ENCODE data around the gene GPR42.
"Not testable (repeated sequence)": the region's sequence is repeated elsewhere in the genome, so short reads cannot be mapped to it uniquely, and the experiment has no call there.

Gene GPR42

DNA sequence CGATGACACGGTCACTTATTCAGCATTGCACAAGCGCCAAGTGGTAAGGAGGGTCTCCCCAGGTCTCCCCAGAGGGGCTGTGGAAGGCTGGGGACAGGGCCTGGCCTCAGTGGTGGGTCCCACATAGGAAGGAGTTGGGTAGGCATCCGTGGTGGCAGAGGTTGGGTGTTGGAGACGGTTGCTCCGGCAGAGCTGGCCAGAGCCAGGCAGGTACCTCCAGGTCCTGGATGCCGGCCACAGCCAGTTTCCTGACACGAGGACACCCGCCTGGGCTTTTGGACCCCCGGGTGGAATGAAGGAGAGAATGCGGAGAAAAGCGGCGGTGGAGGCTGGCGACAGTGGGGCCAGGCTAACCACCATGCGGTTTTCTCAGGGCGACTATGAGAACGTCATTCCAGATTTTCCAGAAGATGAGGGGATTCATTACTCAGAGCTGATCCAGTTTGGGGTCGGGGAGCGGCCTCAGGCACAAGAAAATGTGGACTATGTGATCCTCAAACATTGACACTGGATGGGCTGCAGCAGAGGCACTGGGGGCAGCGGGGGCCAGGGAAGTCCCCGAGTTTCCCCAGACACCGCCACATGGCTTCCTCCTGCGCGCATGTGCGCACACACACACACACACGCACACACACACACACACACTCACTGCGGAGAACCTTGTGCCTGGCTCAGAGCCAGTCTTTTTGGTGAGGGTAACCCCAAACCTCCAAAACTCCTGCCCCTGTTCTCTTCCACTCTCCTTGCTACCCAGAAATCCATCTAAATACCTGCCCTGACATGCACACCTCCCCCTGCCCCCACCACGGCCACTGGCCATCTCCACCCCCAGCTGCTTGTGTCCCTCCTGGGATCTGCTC lies 24.4 kb upstream of the GPR42 start:
- in situ Hi-C loops (cut with MboI; ENCODE audit: low sequenced_read_pairs) = no loop called here

DNA sequence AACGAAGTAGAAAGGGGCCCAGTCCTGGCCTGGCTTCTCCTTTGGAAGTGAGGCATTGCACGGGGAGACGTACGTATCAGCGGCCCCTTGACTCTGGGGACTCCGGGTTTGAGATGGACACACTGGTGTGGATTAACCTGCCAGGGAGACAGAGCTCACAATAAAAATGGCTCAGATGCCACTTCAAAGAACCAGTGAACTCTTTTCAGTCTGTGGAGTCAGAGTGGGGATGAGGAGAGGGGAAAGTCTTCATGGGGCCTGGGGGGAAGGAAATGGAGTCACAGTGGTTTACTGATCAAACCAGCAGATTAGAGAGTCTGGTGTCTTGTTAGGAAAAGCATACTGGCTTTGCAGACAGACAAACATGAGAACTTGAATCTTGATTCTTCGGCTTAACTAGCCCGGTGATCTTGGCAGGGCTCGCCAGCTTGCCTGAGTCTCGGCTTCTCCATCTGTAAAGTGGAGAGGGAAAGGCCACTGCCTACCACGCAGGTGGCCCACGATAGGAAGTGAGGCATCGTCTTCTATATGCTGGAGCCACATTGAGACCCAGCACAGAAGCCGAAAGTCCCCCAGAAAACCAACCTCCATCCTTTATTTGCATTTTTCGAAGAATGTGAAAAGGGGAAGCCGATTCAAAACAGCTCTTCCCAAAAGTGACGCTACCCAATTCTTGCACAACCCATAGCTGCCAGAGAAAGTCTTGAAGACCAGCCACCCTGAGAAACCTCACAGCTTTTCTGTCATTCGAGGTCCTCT lies 23.5 kb upstream of the GPR42 start, which contains the start of gene FFAR1:
TSS of gene FFAR1 (plus strand) at position 732 of the 759 bp plus-strand sequence. CDS start 3,650 bp downstream, outside the sequence.
- in situ Hi-C loops (cut with MboI; ENCODE audit: low sequenced_read_pairs) = no loop called here

DNA sequence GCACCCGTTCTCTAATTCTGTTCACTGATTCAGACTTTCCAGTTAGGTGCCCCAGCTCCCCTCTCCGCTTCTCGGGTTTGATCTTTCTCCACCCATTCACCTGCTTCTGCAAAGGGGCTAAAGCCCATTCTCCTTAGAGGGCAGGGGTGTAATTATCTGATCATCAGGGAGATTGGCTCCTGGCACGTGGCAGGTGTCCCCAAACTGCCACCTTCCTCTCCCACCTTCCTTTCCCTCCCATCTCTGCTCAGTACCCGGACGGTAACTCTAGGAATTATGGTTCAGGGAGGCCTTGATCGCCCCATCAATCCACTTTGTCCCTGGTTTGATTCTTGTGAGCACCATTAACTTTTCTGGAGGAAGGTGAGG lies 23.0 kb upstream of the GPR42 start:
- in situ Hi-C loops (cut with MboI; ENCODE audit: low sequenced_read_pairs) = no loop called here

DNA sequence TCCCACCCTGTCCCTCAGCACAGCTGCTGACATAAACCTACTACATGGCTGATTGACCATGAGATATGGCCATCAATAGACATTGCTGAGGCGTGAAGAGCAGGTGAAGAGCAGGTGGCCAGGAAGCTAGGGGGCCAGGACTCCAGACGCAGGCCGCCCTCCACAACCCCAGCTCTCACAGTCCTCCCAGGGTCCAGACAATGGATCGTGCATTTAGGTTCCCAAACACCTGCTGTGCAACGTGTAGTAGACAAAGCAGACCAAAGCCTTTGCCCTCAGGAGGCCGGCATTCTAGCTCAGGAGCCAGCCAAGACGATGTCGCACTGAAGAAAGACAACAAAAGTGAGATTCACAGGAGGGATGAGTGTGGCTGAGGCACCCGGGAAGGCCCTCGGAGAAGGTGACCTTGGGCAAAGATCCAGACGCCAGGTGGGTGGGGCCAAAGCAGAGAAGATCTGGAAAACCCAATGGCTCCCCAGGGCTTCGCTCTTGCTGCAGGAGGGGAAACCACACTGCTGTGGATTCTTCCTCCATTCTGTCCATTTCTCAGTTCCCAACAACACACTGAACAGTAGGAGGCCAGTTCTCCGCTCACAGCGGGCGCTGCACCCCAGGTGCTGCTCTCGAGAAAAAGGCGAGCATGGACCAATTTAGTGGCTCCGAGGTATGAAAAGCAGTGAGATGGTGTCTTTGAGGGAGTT lies 21.8 kb upstream of the GPR42 start:
- in situ Hi-C loops (cut with MboI; ENCODE audit: low sequenced_read_pairs) = no loop called here

DNA sequence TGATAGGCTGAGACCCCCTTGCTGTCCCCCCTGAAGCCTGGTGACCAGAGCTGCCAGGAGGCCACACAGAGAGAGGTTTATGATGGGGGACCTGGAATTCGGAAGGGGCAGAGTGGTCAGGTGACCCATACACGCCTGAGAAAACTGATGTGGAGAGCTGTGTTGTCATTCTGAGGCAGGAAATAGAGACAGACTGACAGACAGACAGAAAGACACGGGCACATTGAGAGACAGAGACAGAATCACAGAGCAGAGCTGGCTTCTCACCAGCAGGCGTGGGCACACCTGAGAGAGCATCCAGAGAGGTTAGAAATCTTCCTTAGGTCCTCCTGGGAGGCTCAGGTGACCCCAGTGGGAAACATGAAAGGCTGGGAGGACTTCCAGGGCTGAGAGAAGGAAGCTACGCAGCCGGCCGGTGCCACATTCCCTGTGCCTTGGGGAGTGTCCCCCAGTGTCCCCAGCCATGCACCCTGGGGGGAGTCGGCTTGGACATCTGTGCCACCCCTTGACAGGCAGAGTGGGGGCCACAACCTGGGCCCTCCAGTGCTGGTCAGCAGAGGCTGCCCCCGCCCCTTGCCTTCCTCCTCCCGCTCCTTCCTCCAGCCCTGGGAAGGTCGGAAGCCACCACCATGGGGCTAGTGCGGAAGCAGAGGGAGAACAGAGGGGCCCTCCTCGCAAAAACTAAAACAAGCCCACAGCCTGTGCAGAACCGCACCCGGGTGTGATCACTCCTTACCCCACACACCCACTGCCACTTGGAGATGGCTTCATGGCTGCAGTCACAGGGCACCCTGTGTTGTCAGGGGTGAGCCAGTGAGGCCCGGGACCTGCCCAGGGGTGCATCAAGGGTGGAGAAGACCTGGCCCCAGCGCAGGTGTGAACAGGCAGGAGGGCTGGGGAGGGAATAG lies 21.0 kb upstream of the GPR42 start:
- in situ Hi-C loops (cut with MboI; ENCODE audit: low sequenced_read_pairs) = no loop called here

DNA sequence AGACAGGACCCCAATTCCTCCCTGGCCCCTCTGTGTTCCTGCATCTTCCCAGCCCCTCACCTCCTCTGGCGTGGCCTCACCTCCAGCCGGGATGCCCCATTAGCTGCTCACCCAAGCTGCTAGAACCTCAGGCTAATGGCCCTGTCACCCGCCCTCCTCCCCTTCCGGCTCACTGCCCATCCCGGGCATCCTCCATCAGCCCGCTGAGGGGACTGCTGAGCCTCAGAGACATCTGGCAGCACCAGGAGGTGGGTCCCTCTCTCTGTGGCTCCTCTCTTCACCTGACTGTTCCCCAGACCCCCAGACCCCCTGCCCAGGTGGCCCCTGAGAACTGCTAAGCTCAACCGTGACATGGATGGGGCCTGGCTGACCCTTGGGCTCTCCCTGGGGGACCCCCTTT lies 20.3 kb upstream of the GPR42 start:
- in situ Hi-C loops (cut with MboI; ENCODE audit: low sequenced_read_pairs) = no loop called here

DNA sequence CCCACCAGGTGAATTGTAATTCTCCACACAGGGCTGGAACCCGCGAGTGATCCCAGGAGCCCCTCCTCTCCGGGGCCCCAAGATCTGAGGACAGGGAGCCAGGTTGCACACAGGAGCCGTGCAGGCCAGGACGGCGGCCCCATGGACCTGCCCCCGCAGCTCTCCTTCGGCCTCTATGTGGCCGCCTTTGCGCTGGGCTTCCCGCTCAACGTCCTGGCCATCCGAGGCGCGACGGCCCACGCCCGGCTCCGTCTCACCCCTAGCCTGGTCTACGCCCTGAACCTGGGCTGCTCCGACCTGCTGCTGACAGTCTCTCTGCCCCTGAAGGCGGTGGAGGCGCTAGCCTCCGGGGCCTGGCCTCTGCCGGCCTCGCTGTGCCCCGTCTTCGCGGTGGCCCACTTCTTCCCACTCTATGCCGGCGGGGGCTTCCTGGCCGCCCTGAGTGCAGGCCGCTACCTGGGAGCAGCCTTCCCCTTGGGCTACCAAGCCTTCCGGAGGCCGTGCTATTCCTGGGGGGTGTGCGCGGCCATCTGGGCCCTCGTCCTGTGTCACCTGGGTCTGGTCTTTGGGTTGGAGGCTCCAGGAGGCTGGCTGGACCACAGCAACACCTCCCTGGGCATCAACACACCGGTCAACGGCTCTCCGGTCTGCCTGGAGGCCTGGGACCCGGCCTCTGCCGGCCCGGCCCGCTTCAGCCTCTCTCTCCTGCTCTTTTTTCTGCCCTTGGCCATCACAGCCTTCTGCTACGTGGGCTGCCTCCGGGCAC lies 19.3 kb upstream of the GPR42 start:
- in situ Hi-C loops (cut with MboI; ENCODE audit: low sequenced_read_pairs) = no loop called here

DNA sequence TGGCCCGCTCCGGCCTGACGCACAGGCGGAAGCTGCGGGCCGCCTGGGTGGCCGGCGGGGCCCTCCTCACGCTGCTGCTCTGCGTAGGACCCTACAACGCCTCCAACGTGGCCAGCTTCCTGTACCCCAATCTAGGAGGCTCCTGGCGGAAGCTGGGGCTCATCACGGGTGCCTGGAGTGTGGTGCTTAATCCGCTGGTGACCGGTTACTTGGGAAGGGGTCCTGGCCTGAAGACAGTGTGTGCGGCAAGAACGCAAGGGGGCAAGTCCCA lies 18.8 kb upstream of the GPR42 start:
- in situ Hi-C loops (cut with MboI; ENCODE audit: low sequenced_read_pairs) = no loop called here

DNA sequence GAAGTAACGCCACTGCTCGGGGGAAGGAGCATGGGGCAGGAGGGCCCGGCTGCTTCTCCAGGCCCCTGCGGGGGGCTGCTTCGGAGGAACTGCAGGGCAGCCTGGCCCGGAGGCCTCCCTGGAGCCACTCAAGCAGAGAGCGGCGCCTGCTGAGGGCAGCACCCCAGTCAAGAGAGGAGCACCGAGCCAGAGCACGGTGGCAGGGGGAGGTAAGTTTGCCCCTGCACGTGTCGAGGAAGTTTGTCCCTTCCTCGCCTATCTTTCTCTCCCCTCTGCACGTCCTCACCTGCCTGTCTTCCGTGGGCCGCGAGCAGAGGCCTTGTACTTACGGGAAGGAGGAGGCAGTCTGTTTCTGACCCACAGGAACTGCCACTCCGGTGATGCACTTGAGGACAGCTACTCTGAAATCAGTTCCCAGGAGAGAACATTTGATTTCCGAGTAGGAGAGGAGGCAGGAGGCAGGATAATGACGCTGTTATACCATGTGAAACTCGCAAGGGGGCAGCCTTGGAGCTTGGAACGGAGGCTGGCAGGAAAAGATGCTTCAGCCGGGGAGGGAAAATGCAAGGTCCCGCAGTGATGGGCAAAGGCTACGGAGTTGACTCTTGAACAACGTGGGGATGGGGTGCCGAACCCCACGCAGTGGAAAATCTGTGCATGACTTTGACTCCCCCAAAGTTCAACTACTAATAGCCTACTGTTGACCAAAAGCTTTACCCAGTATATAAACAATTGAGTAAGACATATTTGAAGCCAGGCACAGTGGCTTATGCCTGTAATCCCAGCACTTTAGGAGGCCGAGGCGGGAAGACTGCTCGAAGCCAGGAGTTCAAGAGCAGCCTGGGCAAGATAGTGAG lies 18.2 kb upstream of the GPR42 start:
- in situ Hi-C loops (cut with MboI; ENCODE audit: low sequenced_read_pairs) = no loop called here

DNA sequence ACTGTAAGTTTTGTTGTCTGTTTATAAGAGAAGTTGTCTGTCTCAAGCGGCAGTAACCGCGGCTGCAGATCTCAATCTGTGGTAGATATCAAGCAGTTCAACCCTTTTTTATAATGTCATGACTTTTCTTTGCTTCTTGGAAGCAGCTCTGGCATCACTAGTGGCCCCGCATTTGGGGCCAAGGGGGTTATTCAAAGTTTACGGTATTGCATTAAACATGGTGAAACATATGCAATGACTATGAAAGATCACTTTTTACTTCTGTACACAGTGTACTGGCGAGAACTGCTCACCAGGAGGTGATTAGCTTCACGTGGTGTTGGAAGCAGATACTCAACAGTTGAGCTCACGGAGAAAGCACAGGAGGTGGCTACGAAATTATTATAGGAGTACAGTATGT lies 17.2 kb upstream of the GPR42 start:
- in situ Hi-C loops (cut with MboI; ENCODE audit: low sequenced_read_pairs) = no loop called here

DNA sequence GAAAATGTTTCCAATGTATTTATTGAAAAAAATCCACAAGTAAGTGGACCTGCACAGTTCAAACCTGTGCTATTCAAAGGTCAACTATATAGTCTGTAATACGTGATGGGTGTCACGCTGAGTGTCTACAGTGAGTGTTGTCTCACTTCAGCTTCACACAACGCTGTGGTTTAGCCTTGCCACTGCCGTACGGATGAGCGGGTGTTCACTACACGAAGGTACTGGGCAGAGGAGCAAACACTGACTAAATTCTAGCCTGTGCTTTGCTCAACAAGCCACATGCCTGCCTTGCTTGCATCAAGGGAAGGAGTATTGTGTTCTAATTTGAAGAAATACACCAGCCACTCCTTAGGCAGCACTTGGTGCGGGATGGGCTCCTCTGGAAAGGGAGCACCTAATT lies 16.0 kb upstream of the GPR42 start:
- in situ Hi-C loops (cut with MboI; ENCODE audit: low sequenced_read_pairs) = no loop called here

DNA sequence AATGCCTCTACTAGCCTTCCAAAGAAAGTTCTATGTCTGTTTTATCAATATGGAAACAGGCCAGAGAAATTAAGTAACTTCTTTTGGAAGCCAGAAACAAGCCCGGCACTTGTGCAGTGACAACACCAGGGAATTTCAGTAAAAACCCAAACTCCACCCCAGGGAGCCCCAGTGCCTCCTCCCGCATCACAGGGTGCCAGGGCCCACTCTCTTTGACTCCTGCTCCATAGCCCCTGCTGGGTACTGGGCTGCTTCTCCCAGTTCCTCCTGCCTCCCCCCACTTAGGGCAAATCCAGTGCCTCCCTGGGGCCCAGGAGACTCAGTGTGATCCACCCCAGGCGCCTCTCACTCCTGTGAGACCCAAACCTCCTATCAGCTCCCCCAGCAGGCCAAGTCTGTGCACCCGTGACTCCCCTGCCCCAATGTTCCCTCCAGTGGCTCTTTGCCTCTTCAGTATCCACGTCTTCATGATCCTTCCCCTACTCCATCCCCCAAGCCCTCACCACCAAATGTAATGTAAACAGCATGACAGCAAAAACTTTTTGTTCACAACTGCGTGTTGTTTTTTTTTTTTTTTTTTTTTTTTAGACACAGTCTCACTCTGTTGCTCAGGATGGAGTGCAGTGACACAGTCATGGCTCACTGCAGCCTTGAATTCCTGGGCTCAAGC lies 14.9 kb upstream of the GPR42 start:
- in situ Hi-C loops (cut with MboI; ENCODE audit: low sequenced_read_pairs) = no loop called here

DNA sequence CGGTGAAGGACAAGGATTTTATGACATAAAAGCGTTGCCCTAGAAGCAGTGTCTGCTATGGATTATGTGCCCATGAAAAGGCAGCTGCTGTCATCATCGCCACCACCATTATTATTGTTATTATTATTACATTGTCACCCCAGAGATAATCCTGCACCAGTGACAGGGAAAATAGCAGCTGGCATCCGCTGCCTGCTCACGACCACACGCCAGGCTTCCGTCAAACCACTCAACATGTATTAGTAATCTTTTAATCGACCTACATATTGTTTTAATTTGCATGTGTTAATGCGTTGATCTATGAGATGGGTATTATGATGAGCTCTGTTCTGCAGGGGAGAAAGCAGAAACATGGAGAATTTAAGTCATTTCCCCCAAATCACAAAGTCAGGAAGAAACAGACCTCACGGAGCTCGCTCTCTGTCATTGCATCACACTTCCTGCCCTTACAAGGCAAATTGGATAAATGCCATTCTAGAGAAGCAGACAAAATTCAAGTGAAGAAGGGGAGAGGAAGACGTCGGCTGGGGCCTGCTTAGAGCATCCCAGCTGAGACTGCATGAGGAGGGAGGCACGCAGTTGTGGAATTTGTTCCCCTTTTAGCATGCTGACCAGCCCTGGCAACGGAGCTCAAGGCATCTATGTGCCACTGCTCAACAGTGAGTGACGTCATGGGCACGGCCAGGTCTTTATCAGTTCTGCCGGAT lies 12.8 kb upstream of the GPR42 start, which contains the start of gene FFAR3:
TSS of gene FFAR3 (plus strand) at position 594 of the 707 bp plus-strand sequence. CDS start 431 bp downstream, outside the sequence.
- in situ Hi-C loops (cut with MboI; ENCODE audit: low sequenced_read_pairs) = no loop called here

DNA sequence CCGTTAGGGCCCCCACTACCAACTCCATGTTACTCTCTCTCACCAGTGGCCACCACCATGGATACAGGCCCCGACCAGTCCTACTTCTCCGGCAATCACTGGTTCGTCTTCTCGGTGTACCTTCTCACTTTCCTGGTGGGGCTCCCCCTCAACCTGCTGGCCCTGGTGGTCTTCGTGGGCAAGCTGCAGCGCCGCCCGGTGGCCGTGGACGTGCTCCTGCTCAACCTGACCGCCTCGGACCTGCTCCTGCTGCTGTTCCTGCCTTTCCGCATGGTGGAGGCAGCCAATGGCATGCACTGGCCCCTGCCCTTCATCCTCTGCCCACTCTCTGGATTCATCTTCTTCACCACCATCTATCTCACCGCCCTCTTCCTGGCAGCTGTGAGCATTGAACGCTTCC lies 12.0 kb upstream of the GPR42 start:
- in situ Hi-C loops (cut with MboI; ENCODE audit: low sequenced_read_pairs) = not testable (repeated sequence)

DNA sequence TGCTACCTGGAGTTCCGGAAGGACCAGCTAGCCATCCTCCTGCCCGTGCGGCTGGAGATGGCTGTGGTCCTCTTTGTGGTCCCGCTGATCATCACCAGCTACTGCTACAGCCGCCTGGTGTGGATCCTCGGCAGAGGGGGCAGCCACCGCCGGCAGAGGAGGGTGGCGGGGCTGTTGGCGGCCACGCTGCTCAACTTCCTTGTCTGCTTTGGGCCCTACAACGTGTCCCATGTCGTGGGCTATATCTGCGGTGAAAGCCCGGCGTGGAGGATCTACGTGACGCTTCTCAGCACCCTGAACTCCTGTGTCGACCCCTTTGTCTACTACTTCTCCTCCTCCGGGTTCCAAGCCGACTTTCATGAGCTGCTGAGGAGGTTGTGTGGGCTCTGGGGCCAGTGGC lies 11.5 kb upstream of the GPR42 start:
- in situ Hi-C loops (cut with MboI; ENCODE audit: low sequenced_read_pairs) = not testable (repeated sequence)

DNA sequence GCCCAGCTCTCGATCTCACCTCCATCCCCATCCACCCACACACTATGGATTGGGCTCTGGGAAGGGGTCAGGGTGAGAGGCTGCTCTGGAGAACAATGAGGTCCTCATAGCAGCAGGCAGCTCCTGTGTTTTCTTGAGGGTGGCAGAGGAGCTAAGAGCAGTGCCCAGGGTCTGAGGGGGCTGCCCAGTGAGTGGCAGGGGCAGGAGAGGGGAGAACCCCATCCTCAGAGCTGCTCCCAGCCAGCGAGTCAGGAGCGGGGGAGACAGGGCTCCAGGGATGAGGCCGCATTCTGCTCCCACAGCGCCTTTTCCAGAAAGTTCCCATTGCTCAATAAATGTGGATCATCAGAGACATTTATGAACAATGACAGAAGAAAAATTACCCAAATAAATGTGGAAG lies 10.8 kb upstream of the GPR42 start:
- in situ Hi-C loops (cut with MboI; ENCODE audit: low sequenced_read_pairs) = not testable (repeated sequence)

DNA sequence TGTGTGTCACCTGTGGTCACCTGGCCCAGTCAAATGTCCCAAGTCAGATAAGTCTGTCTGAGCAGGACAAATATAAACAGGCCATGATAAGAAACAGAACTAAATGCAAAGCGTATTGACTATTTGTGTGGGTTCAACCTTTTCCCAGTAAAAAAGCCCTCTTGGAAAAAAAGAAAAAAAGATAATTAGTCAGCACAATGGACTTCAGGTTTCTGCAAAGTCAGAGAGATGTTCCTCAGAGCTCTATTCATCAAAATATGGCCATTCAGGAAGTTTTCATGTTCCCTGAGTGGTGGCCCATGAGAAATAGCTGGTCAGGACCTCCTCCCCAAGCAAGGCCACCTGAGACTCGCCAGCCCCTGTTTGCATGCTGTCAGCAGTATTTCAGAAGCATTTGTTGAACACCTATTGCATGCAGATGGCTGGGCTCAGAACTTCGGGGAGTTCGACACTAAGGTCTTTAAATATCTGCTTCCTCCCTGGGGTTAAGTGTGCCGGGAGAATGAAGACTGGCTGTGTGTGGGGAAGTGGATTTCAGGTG lies 9.9 kb upstream of the GPR42 start:
- in situ Hi-C loops (cut with MboI; ENCODE audit: low sequenced_read_pairs) = no loop called here
